ENCODE results near the gene TUBA3D. TPM values are rescaled to one million over a fixed set of nuclear protein-coding genes. Genes with fewer than 3 reads are reported as not detected.

TUBA3D gene
- total and polyA plus RNA-seq, 10 of the 15 experiments (the other 5 are each of a cell fraction or from before 2014, with no cell fraction given) = 0.04 to 0.37 (median 0.20) TPM; not detected in 6

- peak; percentile 87 for TF ChIP-seq E2F8 (IDR thresholded peaks at IDR 0.05; ENCODE audit: low read depth, partially characterized antibody)
- no peak for TF ChIP-seq USF2 (IDR thresholded peaks at IDR 0.05; ENCODE audit: borderline replicate concordance, low read depth, low read length)
- TF ChIP-seq IRF5 (IDR thresholded peaks at IDR 0.05; ENCODE audit: borderline replicate concordance) = no peak
- no peak for TF ChIP-seq RCOR1 (conservative IDR thresholded peaks at IDR 0.05; ENCODE audit: low read depth, low read length)
- TF ChIP-seq BHLHE40 (IDR thresholded peaks at IDR 0.05; ENCODE audit: borderline replicate concordance in 1 of 2, low read depth in 2 of 2, low read length in 1 of 2) = peak in 1 of 2 experiments; percentile 55; a peak in 2 of 4 replicates
- TF ChIP-seq LARP7 (IDR thresholded peaks at IDR 0.05) = no peak
- 0 out of 2 replicates have a peak, but pooled peaks have one; percentile 37 for TF ChIP-seq SMAD5 (IDR thresholded peaks at IDR 0.05; ENCODE audit: low read depth)
- TF ChIP-seq PRDM15 (CRISPR knock-in tag; IDR thresholded peaks at IDR 0.05) = no peak
- peak; percentile 61 to 80 (median 77) for TF ChIP-seq CTCF (IDR thresholded peaks at IDR 0.05 in 2 of 3, conservative IDR thresholded peaks at IDR 0.05 in 1 of 3; ENCODE audit: control insufficient read depth in 2 of 3, extremely low read depth in 1 of 3, insufficient read depth in 1 of 3, low read depth in 3 of 3, low read length in 3 of 3)
- no peak for TF ChIP-seq ELK1 (IDR thresholded peaks at IDR 0.05; ENCODE audit: low read depth, low read length)
- peak; percentile 5 for TF ChIP-seq E4F1 (IDR thresholded peaks at IDR 0.05; ENCODE audit: borderline replicate concordance, partially characterized antibody)
Measured at GRCh38 chr2:131492418-131493198, 16.7 kb downstream of the TUBA3D start (continued).
